Astrocyte (in vitro differentiated cells and primary cell): ENCODE measurements around the gene TXNDC15. TPM values are rescaled to one million over a fixed set of nuclear protein-coding genes. Genes with fewer than 3 reads are reported as not detected.
"Not testable (repeated sequence)": the region's sequence is repeated elsewhere in the genome, so short reads cannot be mapped to it uniquely, and the experiment has no call there.

Experiments
- DNase-seq: peaks from one replicate; pipeline ENCODE4 v3.0.0-alpha.2; 2010; ENCODE audit warnings: low read depth
- FAIRE-seq: peaks from 2 replicates; lab custom pipeline; 2011; peaks lifted over from hg19 to GRCh38; lab: Jason Lieb, UNC
- H2AFZ ChIP-seq: 2 replicates; pipeline ENCODE4 v1.6.0; 2012; ENCODE audit warnings: low read depth, low read length, inconsistent platforms
- H3K27ac ChIP-seq: 2 replicates; pipeline ENCODE4 v1.5.1; 2011; ENCODE audit warnings: low read depth, low read length, inconsistent platforms
- H3K27me3 ChIP-seq: 2 replicates; pipeline ENCODE4 v1.6.0; 2011; ENCODE audit warnings: low read length, inconsistent platforms; ENCODE audit not compliant: insufficient read depth
- H3K36me3 ChIP-seq: 2 replicates; pipeline ENCODE4 v1.5.1; 2011; ENCODE audit warnings: low read length, inconsistent platforms; ENCODE audit not compliant: insufficient read depth
- H3K4me1 ChIP-seq: 2 replicates; pipeline ENCODE4 v1.5.1; 2011; ENCODE audit warnings: low read length, inconsistent platforms; ENCODE audit not compliant: insufficient read depth
- H3K4me2 ChIP-seq: 2 replicates; pipeline ENCODE4 v1.6.0; 2012; ENCODE audit warnings: low read length, inconsistent platforms
- H3K4me3 ChIP-seq: 2 replicates; pipeline ENCODE4 v1.5.1; 2011; ENCODE audit warnings: low read depth, mild to moderate bottlenecking, low read length, inconsistent platforms; ENCODE audit not compliant: insufficient read depth
- H3K79me2 ChIP-seq: 2 replicates; pipeline ENCODE4 v1.6.0; 2012; ENCODE audit warnings: mild to moderate bottlenecking, low read length, inconsistent platforms; ENCODE audit not compliant: insufficient read depth
- H3K9ac ChIP-seq: 2 replicates; pipeline ENCODE4 v1.6.0; 2012; ENCODE audit warnings: mild to moderate bottlenecking, low read length, inconsistent platforms
- H3K9me3 ChIP-seq: 2 replicates; pipeline ENCODE4 v1.5.1; 2012; ENCODE audit warnings: low read depth, mild to moderate bottlenecking, low read length, inconsistent platforms; ENCODE audit not compliant: insufficient read depth
- H4K20me1 ChIP-seq: 2 replicates; pipeline ENCODE4 v1.6.0; 2012; ENCODE audit warnings: low read length, inconsistent platforms; ENCODE audit not compliant: insufficient read depth
- H3K27ac Mint-ChIP-seq: one replicate; pipeline ENCODE4 v1.8.0; 2021; ENCODE audit warnings: mild to moderate bottlenecking, mixed read lengths; ENCODE audit not compliant: unreplicated experiment
- H3K27me3 Mint-ChIP-seq: one replicate; pipeline ENCODE4 v1.8.0; 2021; ENCODE audit warnings: low read depth, mixed read lengths; ENCODE audit not compliant: unreplicated experiment
- H3K36me3 Mint-ChIP-seq: one replicate; pipeline ENCODE4 v1.8.0; 2021; ENCODE audit warnings: low read depth, mixed read lengths; ENCODE audit not compliant: unreplicated experiment
- H3K4me1 Mint-ChIP-seq: one replicate; pipeline ENCODE4 v1.8.0; 2021; ENCODE audit warnings: low read depth, mixed read lengths; ENCODE audit not compliant: unreplicated experiment
- H3K4me3 Mint-ChIP-seq: one replicate; pipeline ENCODE4 v1.8.0; 2021; ENCODE audit warnings: mild to moderate bottlenecking, moderate library complexity, mixed read lengths; ENCODE audit not compliant: unreplicated experiment
- H3K9me3 Mint-ChIP-seq: one replicate; pipeline ENCODE4 v1.8.0; 2021; ENCODE audit warnings: mild to moderate bottlenecking, mixed read lengths; ENCODE audit not compliant: unreplicated experiment
- EZH2 ChIP-seq: IDR thresholded peaks from 2 replicates; pipeline ENCODE4 v1.6.1; 2012; ENCODE audit warnings: mild to moderate bottlenecking, low read length, inconsistent platforms; ENCODE audit not compliant: insufficient read depth
- total RNA-seq: library from RNA; stranded (reverse); gene quantifications from 2 replicates; pipeline ENCODE4 v1.2.1, GENCODE V29; 2021
- TF ChIP-seq, protein P1 (sequence below): IDR thresholded peaks from 2 replicates; pipeline ENCODE4 v1.5.1; 2011; ENCODE audit warnings: low read depth, mild to moderate bottlenecking, inconsistent platforms, low read length, moderate library complexity; ENCODE audit not compliant: insufficient read depth

The TXNDC15 gene
- total RNA-seq, 1 donor from 2014 or later, result 65.6 TPM

GRCh38 chr5:134879456-134879855 is 5.3 kb downstream of the TXNDC15 start:
- FAIRE-seq (no peak), DNase-seq (no peak)
- Histone ChIP-seq H3K4me3 (no peak overlapping the region), H3K27me3 (no peaks in the 10 kb centered on the region), H4K20me1 (peaks cover 39% of the 10 kb centered on the region), H3K9ac (no peak overlapping the region), H3K79me2 (peaks cover 46% of the 10 kb centered on the region), H3K9me3 (no peaks in the 10 kb centered on the region), H3K4me2 (no peak overlapping the region), H3K4me1 (no peaks in the 10 kb centered on the region), H3K27ac (no peak overlapping the region), H3K36me3 (no peaks in the 10 kb centered on the region), H2AFZ (no peak overlapping the region)
- no peaks in the 10 kb centered on the region for H3K27me3 Mint-ChIP-seq
- H3K9me3 Mint-ChIP-seq, result no peaks in the 10 kb centered on the region
- no peak overlapping the region for H3K4me3 Mint-ChIP-seq
- peaks cover 5% of the 10 kb centered on the region for H3K36me3 Mint-ChIP-seq
- H3K4me1 Mint-ChIP-seq, result peaks cover 16% of the 10 kb centered on the region
- no peak for TF ChIP-seq EZH2
- TF ChIP-seq, protein P1, sequence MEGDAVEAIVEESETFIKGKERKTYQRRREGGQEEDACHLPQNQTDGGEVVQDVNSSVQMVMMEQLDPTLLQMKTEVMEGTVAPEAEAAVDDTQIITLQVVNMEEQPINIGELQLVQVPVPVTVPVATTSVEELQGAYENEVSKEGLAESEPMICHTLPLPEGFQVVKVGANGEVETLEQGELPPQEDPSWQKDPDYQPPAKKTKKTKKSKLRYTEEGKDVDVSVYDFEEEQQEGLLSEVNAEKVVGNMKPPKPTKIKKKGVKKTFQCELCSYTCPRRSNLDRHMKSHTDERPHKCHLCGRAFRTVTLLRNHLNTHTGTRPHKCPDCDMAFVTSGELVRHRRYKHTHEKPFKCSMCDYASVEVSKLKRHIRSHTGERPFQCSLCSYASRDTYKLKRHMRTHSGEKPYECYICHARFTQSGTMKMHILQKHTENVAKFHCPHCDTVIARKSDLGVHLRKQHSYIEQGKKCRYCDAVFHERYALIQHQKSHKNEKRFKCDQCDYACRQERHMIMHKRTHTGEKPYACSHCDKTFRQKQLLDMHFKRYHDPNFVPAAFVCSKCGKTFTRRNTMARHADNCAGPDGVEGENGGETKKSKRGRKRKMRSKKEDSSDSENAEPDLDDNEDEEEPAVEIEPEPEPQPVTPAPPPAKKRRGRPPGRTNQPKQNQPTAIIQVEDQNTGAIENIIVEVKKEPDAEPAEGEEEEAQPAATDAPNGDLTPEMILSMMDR, result no peak
- no peak overlapping the region for H3K27ac Mint-ChIP-seq

DNA sequence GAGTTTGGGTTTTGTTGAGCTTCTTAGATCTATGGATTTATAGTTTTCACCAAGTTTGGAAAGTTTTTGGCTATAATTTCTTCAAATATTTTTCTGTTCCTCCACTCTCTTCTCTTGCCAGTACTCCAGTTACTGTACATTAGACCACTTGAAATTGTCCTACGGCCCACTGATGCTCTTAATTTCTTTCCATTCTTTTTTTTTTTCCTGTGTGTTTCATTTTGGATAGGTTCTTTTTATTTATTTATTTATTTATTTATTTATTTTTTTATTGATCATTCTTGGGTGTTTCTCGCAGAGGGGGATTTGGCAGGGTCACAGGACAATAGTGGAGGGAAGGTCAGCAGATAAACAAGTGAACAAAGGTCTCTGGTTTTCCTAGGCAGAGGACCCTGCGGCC is 6.8 kb downstream of the TXNDC15 start:
- not testable (repeated sequence) for H3K36me3 Mint-ChIP-seq, H3K4me1 ChIP-seq, H3K9me3 Mint-ChIP-seq, H3K27me3 Mint-ChIP-seq, H3K27ac ChIP-seq, FAIRE-seq, H3K4me2 ChIP-seq, H2AFZ ChIP-seq, H3K4me3 Mint-ChIP-seq, DNase-seq, H3K9ac ChIP-seq, H3K9me3 ChIP-seq, H3K27ac Mint-ChIP-seq, H3K27me3 ChIP-seq, H3K4me3 ChIP-seq, H3K36me3 ChIP-seq
- peaks cover 45% of the 10 kb centered on the region for H4K20me1 ChIP-seq
- peaks cover 58% of the 10 kb centered on the region for H3K79me2 ChIP-seq
- H3K4me1 Mint-ChIP-seq, result peaks cover 12% of the 10 kb centered on the region

DNA sequence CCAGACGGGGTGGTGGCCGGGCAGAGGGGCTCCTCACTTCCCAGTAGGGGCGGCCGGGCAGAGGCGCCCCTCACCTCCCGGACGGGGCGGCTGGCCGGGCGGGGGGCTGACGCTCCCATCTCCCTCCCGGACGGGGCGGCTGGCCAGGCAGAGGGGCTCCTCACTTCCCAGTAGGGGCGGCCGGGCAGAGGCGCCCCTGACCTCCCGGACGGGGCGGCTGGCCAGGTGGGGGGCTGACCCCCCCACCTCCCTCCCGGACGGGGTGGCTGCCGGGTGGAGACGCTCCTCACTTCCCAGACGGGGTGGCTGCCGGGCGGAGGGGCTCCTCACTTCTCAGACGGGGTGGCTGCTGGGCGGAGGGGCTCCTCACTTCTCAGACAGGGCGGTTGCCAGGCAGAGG is 7.5 kb downstream of the TXNDC15 start:
- H3K9ac ChIP-seq, H3K36me3 Mint-ChIP-seq, H3K9me3 ChIP-seq, H3K9me3 Mint-ChIP-seq, H3K36me3 ChIP-seq, H2AFZ ChIP-seq, H3K4me1 ChIP-seq, DNase-seq, H3K4me1 Mint-ChIP-seq, H3K27ac ChIP-seq, H3K27me3 Mint-ChIP-seq, H3K4me3 Mint-ChIP-seq, H3K27ac Mint-ChIP-seq, FAIRE-seq, H3K27me3 ChIP-seq, H3K4me2 ChIP-seq, H3K4me3 ChIP-seq: not testable (repeated sequence)
- H3K79me2 ChIP-seq, result peaks cover 58% of the 10 kb centered on the region
- peaks cover 50% of the 10 kb centered on the region for H4K20me1 ChIP-seq
